OCI-LY1 (cell line): ENCODE data around the gene PKDCC.

Experiments used
- H2AFZ ChIP-seq: fragments of 200-600 bp; sonication (generic), shearing (Covaris generic); 2 replicates; pipeline ENCODE4 v1.6.0; 2014; ENCODE audit warnings: antibody characterized with exemption, mild to moderate bottlenecking, low read length
- H3F3A ChIP-seq: fragments of 200-600 bp; sonication (generic), shearing (Covaris generic); 2 replicates; pipeline ENCODE4 v1.6.0; 2014; ENCODE audit warnings: mild to moderate bottlenecking, antibody characterized with exemption, low read length, moderate library complexity; ENCODE audit not compliant: insufficient read depth
- H3K27ac ChIP-seq: fragments of 200-600 bp; sonication (generic); 2 replicates; pipeline ENCODE4 v1.5.1; 2014; ENCODE audit warnings: low read length, mixed run types, mild to moderate bottlenecking, low read depth; ENCODE audit not compliant: poor library complexity, severe bottlenecking
- H3K27me3 ChIP-seq: fragments of 200-600 bp; sonication (generic); 2 replicates; pipeline ENCODE4 v1.6.0; 2014; ENCODE audit warnings: antibody characterized with exemption, mild to moderate bottlenecking, low read length, moderate library complexity; ENCODE audit not compliant: insufficient read depth
- H3K36me3 ChIP-seq: fragments of 200-600 bp; sonication (generic); 2 replicates; pipeline ENCODE4 v1.6.1; 2014; ENCODE audit warnings: mild to moderate bottlenecking, antibody characterized with exemption, low read length, moderate library complexity, mixed read lengths; ENCODE audit not compliant: insufficient read depth
- H3K4me1 ChIP-seq: fragments of 200-600 bp; sonication (generic); 2 replicates; pipeline ENCODE4 v1.5.1; 2014; ENCODE audit warnings: mild to moderate bottlenecking, low read length, moderate library complexity; ENCODE audit not compliant: insufficient read depth, severe bottlenecking
- H3K4me2 ChIP-seq: fragments of 200-600 bp; sonication (generic), shearing (Covaris generic); 2 replicates; pipeline ENCODE4 v1.6.1; 2014; ENCODE audit warnings: low read length
- H3K4me3 ChIP-seq: fragments of 200-600 bp; sonication (generic); 2 replicates; pipeline ENCODE4 v1.5.1; 2014; ENCODE audit warnings: low read length, low read depth, mild to moderate bottlenecking, mixed read lengths; ENCODE audit not compliant: poor library complexity, severe bottlenecking
- H3K79me2 ChIP-seq: fragments of 200-600 bp; shearing (Covaris generic); 2 replicates; pipeline ENCODE4 v1.6.1; 2016; ENCODE audit warnings: mixed run types, low read length, mixed read lengths; ENCODE audit not compliant: insufficient read depth
- H3K9ac ChIP-seq: fragments of 200-600 bp; sonication (generic), shearing (Covaris generic); 2 replicates; pipeline ENCODE4 v1.6.1; 2014; ENCODE audit warnings: mild to moderate bottlenecking, low read length, mixed read lengths
- H3K9me2 ChIP-seq: fragments of 200-600 bp; sonication (generic), shearing (Covaris generic); 2 replicates; pipeline ENCODE4 v1.6.1; 2014; ENCODE audit warnings: low read depth, mild to moderate bottlenecking, low read length, mixed read lengths
- H3K9me3 ChIP-seq: fragments of 200-600 bp; shearing (Covaris generic); 2 replicates; pipeline ENCODE4 v1.6.1; 2014; ENCODE audit warnings: low read length, mixed read lengths
- H4K20me1 ChIP-seq: fragments of 200-600 bp; sonication (generic), shearing (Covaris generic); 2 replicates; pipeline ENCODE4 v1.6.0; 2016; ENCODE audit warnings: mild to moderate bottlenecking, low read length; ENCODE audit not compliant: insufficient read depth
- EZH2 ChIP-seq: fragments of 200-600 bp; sonication (generic), shearing (Covaris generic); IDR thresholded peaks from 2 replicates; pipeline ENCODE4 v1.8.0; 2017; ENCODE audit warnings: borderline replicate concordance, mixed run types, mild to moderate bottlenecking, antibody characterized with exemption, low read length, moderate library complexity, mixed read lengths
- TF ChIP-seq, protein P1 (sequence below): fragments of 200-600 bp; sonication (generic), shearing (Covaris generic); IDR thresholded peaks from 2 replicates; pipeline ENCODE4 v1.5.1; 2017; ENCODE audit warnings: mild to moderate bottlenecking, antibody characterized with exemption, low read length, moderate library complexity, mixed read lengths

Gene PKDCC

DNA sequence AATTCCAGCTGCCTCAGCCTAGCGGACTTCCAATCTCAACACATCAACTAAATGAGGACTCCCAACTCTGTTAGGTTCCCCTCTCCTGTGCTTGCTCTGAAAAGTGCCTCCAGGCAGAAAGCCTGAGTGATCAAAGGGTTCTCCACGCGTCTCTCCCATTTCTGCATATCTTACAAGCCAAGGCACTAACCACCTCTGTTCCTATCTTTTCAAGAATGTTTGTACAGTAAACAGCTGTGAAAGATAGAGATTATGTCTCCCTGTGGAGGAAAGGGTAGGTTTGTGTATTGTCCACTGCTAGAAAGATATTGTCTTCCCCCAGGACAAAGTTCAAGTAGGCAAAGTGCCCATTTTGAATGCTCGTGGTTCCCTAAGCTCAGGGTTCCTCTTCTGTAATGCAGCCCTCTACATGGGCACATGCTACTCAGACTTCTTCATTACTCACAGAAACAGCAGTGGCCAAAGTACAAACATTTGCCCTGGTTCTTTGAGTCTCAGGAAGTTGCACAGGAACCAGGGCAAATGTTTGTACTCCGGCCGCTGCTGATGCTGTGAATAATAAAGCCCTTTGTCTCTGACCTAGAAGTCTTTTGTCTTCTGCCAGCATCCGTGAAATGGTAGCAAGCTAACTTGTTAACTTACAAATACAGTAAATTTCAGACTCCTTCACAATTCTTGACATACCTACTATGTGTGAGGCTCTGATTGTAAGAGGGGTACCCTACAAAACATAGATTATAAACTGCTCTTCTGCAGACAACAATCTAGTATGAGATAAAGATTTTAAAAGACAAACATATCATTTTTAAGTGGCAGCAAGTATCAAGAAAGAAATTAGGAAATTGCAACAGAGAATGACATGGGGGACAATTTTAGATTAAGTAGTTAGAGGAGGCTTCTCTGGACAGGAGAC lies 44.5 kb downstream of the PKDCC start:
- peaks cover 4% of the 10 kb centered on the region; the same call in 1 of the 2 replicates for H3K27me3 ChIP-seq
- H3K79me2 ChIP-seq, result no peaks in the 10 kb centered on the region
- H3K4me1 ChIP-seq, result no peaks in the 10 kb centered on the region
- no peak overlapping the region for H3K27ac ChIP-seq
- no peaks in the 10 kb centered on the region for H3K36me3 ChIP-seq
- no peak overlapping the region for H3K9ac ChIP-seq
- no peak overlapping the region for H3K4me2 ChIP-seq
- no peak overlapping the region for H2AFZ ChIP-seq
- H3K9me2 ChIP-seq, result no peaks in the 10 kb centered on the region
- H4K20me1 ChIP-seq, result no peaks in the 10 kb centered on the region
- TF ChIP-seq, protein P1, sequence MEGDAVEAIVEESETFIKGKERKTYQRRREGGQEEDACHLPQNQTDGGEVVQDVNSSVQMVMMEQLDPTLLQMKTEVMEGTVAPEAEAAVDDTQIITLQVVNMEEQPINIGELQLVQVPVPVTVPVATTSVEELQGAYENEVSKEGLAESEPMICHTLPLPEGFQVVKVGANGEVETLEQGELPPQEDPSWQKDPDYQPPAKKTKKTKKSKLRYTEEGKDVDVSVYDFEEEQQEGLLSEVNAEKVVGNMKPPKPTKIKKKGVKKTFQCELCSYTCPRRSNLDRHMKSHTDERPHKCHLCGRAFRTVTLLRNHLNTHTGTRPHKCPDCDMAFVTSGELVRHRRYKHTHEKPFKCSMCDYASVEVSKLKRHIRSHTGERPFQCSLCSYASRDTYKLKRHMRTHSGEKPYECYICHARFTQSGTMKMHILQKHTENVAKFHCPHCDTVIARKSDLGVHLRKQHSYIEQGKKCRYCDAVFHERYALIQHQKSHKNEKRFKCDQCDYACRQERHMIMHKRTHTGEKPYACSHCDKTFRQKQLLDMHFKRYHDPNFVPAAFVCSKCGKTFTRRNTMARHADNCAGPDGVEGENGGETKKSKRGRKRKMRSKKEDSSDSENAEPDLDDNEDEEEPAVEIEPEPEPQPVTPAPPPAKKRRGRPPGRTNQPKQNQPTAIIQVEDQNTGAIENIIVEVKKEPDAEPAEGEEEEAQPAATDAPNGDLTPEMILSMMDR, result no peak
- no peak for TF ChIP-seq EZH2
- no peak overlapping the region for H3K4me3 ChIP-seq
- H3K9me3 ChIP-seq, result no peaks in the 10 kb centered on the region
- no peaks in the 10 kb centered on the region for H3F3A ChIP-seq

DNA sequence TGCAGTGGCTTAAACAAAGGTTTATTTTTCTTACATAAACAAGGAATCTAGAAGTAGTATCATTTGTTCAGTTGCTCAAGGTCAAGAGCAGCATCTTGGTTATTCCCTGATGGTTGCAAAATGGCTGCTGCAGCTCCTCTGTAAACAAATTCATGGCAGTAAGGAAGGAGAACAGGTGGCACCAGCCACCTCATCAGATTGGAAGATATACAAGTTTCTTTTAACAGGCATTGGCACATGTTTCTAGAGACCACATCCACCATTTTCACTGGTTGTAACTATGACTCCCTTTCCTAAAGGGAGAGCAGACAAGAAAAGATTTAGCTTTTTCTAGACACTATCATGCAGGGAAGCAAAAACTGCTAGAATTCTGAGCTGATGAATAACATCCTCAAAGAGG lies 46.3 kb downstream of the PKDCC start:
- Histone ChIP-seq H3K9me3 (no peaks in the 10 kb centered on the region), H3K4me1 (peaks cover 14% of the 10 kb centered on the region), H2AFZ (no peak overlapping the region), H3K27me3 (peaks cover 4% of the 10 kb centered on the region; the same call in 1 of the 2 replicates), H3K9ac (no peak overlapping the region), H3K4me2 (no peak overlapping the region), H3F3A (no peaks in the 10 kb centered on the region), H3K4me3 (no peak overlapping the region), H3K36me3 (no peaks in the 10 kb centered on the region), H4K20me1 (no peaks in the 10 kb centered on the region), H3K9me2 (no peaks in the 10 kb centered on the region), H3K79me2 (no peaks in the 10 kb centered on the region), H3K27ac (no peak overlapping the region)
- no peak for TF ChIP-seq EZH2
- TF ChIP-seq, protein P1, result no peak

DNA sequence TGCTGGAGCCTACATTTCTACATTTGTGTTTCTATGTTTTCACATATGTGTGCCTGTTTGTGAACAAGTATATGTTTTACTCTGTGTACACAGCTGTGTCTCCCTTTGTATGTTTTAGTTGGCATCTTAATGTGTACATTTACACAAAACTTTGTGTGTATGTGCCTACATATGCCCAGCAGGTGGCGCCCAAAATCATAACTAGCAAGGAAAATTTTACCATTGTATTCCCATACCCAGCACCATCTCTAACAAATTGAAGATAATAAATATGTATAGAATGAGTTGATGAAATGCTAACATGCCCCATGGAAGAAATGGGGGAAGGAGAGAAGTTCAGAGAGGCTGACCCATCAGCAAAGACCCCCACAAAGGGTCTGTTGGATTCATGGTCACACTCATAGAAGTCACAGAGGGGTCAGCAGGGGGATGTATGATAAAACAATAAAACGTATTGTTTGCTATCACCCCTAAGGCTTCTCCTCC lies 48.1 kb downstream of the PKDCC start:
- Histone ChIP-seq H3K9ac (no peak overlapping the region), H3K9me2 (no peaks in the 10 kb centered on the region), H3K27me3 (peaks cover 14% of the 10 kb centered on the region; the same call in 1 of the 2 replicates), H3F3A (no peaks in the 10 kb centered on the region), H3K79me2 (no peaks in the 10 kb centered on the region), H3K27ac (no peak overlapping the region), H4K20me1 (no peaks in the 10 kb centered on the region), H2AFZ (no peak overlapping the region), H3K36me3 (peaks cover 9% of the 10 kb centered on the region; the same call in 1 of the 2 replicates), H3K4me1 (peaks cover 15% of the 10 kb centered on the region), H3K4me3 (no peak overlapping the region), H3K4me2 (no peak overlapping the region), H3K9me3 (peaks cover 6% of the 10 kb centered on the region; the same call in 1 of the 2 replicates)
- no peak for TF ChIP-seq EZH2
- TF ChIP-seq, protein P1, result peak; percentile 88
